NCI-H1417 treated with DMSO at 0.1 percent for 48 hours (cell line): ENCODE data around the gene MRPL49.

Source experiments
- DNase-seq: peaks from one replicate; lab custom pipeline; 2025; lab: John Stamatoyannopoulos, UW

Gene MRPL49

GRCh38 chr11:65121865-65122696 lies at the start of gene MRPL49, which contains the start of gene FAU:
MRPL49 (plus strand) TSS chr11:65122321; CDS start chr11:65122347, 26 bp downstream.
FAU (minus strand) TSS chr11:65122134; CDS start chr11:65121813, 321 bp downstream.
- DNase-seq: peak; percentile 96

DNA sequence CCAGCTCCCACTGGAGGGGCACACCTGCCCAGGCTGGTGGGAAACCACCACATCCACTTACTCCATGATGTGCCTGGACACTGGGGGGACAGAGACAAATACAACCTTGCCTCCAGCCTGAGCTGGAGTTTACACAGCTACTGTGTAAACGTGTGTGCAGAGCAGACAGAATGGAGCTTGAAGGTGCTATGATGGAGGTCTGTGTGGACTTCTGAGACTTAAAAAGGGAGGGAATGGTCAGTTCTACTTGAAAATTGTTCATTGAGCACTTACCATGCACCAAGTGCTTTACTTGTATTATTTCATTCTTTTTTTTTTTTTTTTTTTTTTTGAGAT lies 49.5 kb upstream of the MRPL49 start:
- no peak for DNase-seq

- DNase-seq: no peak
These were observed 44.7 kb upstream of the MRPL49 start for GRCh38 chr11:65077451-65077850.

GRCh38 chr11:65078151-65078550 lies 44.0 kb upstream of the MRPL49 start:
- DNase-seq: no peak

- DNase-seq: no peak
These were observed 43.3 kb upstream of the MRPL49 start for GRCh38 chr11:65078786-65079342.

DNA sequence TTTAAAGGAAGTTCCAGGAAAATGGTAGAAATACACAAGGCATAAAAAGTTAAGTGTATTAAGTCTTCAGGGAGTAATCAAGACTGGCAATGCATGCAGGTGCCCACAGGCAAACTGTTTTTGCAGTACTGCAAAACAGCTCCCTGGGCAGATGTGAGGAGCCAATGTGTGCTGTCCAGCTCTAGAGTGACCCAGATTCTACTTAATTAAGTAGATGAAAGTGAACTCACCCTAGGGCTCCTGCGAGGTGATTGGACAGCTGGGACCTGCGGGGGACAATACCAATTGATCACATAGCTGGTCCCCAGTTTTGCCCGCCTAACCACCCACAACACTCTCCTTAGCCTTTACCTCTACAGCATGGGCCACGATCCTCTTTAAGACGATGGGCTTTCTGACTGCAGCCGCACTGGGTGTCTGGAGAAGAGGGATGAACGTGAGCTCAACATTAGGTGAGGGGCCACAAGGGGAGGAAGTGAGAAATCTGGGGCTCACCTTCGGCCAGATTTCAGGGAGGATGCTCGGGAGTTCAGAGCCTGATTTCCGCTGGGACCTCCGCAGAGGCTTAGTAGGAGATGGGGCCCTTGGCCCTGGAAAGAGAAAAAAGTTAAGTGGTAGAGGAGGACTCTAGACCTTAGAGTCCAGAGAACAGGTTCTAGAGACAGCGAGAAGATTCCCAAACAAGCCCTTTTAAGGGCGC lies 38.8 kb upstream of the MRPL49 start:
- DNase-seq: no peak

DNA sequence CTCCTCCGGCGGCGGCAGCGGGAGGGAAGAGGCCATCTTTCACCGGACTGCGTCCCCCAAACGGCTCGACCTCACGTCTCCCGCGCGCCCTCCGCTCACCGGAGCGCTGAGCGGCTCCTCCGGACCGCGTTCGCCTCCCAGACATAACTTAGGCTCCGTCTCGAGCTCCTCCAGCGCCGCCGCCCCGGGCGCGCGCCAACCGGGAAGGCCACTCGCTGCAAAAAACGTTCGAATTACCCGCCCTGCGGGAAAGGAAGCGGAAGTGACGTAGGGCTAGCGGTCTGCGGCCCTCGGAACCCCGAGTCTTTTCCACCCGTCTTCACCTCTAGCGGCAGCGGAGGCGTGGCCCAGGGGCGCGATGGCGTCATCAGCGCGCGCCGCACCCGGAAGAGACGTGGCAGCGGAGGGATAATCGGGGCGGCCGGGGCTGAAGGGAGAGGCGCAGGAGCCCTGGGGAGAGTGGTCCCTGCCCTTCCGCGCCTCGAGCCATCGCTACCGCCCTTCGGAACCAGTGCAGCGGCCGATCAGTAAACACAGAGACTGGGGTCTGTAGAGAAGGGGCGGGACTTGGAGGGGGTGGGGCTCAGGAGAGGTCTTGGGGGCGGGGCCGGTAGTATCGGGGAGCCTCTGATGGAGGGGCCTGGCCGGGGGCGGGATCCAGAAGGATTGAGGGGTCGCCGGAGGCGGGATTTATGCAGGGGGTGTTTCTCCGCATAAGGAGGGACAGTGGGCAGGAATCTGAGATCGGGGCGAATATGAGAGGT lies 38.1 kb upstream of the MRPL49 start, which contains the start of the genes CDCA5 and ZFPL1:
Gene CDCA5, minus strand, starts transcription at position 207 of the 764 bp plus-strand sequence. Its CDS starts 62 bp downstream, at position 145.
Gene ZFPL1, plus strand, starts transcription at position 389 of the 764 bp plus-strand sequence. CDS start 477 bp downstream, outside the sequence.
- peak; percentile 82 for DNase-seq

GRCh38 chr11:65084598-65085375 lies 37.3 kb upstream of the MRPL49 start:
- DNase-seq: no peak

DNA sequence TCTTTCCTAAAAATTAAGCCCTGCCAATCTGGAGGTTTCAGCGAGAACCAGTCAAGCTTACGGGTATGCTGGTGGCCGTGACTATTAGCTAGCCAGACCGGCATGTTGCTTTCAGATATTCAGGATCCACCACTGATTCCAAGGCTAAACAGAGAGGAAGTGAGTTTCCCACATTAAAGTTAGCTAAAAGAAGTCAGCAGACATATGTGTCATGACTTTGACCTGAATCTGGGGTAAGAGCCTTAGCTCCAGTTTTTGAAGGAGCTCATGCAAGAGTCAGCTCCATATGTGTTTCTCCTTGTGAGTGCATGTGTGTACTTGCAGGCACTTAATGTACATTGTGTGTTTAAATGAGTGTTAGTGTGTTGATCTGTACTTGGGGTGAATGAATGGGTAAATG lies 36.7 kb upstream of the MRPL49 start:
- DNase-seq: no peak

- DNase-seq: no peak
These were observed 35.3 kb upstream of the MRPL49 start for GRCh38 chr11:65086809-65087208.

DNA sequence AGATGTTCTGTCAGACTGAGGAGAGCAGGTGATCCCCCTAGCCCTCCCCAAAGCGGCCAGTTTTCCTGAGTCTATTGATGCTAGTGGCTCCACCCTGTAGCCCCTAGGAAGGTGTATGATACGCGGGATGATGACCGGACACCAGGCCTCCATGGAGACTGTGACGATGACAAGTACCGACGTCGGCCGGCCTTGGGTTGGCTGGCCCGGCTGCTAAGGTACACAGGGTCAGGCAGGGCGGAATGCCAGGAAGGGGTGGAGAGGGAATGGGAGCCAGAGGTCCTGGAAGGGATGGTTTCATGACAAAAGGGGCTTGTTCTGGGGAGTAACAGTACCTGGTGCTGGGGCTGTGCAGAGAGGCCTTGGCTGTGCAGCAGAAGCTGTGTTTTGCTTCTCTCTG lies 34.9 kb upstream of the MRPL49 start:
- DNase-seq: no peak

DNA sequence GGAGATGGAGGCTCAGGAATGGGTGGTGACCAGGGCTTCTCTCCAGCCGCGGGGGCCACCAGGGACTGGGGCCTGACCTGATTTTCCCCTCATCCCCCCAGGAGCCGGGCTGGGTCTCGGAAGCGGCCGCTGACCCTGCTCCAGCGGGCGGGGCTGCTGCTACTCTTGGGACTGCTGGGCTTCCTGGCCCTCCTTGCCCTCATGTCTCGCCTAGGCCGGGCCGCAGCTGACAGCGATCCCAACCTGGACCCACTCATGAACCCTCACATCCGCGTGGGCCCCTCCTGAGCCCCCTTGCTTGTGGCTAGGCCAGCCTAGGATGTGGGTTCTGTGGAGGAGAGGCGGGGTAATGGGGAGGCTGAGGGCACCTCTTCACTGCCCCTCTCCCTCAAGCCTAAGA lies 34.3 kb upstream of the MRPL49 start:
- DNase-seq: no peak

DNA sequence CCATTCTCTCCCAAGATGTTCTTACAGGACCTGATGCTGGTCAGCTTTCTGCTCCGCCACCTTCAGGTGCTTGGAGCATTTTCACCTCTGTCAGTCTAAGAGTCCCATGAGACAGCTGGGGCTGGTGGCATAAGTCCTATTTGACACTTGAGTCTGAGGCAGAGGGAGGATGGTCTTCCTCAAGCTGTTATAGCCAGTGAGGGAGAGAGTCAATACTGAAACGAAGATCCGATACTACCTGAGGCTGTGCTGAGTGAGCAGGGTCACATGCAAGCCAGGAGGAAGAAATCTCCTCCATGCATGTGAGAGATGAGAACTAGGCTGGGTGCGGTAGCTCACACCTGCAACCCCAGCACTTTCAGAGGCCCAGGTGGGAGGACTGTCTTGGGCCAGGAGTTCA lies 32.5 kb upstream of the MRPL49 start:
- no peak for DNase-seq

DNA sequence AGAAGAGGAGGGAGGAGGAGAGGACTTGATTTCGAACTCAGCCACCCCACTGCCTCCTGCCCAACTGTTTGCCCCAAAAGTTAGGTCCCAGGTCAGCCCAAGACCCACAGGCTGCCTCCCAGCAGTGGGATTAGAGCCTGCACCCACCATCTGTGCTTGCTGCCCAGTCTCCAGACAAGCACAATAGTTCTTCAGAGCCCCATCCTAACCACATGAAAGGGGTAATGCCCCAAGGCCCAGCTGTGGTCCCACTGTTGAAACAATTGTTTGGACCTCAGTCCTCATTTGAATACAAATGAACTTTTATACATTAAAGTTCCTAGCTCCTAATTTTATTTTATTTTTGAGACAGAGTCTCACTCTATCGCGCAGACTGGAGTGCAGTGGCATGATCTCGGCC lies 31.5 kb upstream of the MRPL49 start:
- DNase-seq: no peak

DNA sequence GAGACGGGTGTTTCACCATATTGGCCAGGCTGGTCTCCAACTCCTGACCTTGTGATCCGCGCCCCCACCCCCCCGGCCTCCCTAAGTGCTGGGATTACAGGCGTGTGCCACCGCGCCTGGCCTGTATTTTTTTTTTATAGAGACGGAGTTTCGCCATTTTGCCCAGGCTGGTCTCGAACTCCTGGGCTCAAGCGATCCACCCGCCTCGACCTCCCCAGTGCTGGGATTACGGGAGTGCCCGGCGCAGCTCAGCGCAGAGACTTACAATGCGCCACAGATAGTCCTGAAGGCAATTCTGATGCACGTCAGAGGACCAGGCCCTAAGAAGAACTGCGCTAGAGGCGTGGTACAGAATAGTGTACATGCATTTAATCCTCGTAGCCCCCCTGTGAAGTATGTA lies 26.7 kb upstream of the MRPL49 start:
- no peak for DNase-seq

DNA sequence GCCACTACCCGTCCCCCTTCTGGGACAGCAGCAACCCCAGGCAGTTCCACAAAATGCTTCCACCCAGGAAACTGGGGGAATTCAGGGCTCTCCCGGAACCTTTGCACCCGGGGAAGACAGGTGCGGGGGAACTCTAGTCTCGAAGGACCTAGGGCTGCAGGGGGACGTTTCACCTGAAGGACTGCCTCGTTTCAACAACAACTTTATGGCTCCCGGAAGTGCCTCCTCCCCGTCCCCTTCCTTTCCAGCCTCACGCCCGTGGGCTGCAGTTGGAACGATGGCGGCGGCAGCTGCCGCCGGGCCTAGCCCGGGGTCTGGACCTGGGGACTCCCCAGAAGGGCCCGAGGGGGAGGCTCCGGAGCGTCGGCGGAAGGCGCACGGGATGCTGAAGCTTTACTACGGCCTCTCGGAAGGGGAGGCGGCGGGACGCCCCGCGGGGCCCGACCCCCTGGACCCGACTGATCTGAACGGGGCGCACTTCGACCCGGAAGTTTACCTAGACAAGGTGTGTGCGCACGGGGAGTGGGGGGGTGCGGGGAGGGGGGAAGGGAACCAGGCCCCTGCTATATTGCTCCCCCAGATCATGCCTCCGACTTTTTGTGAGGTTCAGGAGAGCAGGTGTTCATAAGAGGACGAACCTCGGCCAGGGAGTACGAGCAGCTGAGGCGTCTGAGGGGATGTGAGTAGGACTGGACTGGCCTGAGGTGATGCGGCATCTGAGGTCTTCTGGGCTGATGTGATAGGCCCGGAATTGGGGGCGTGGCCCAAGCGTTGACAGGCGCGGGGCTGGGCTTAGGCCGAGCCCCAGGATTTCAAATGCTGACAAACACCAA lies 25.9 kb upstream of the MRPL49 start, which contains the start of gene VPS51:
Gene VPS51, plus strand, starts transcription at position 241 of the 833 bp plus-strand sequence. Its CDS starts 37 bp downstream, at position 278.
- peak; percentile 47 for DNase-seq

- DNase-seq: no peak
These were observed 25.2 kb upstream of the MRPL49 start for GRCh38 chr11:65096926-65097325.

DNA sequence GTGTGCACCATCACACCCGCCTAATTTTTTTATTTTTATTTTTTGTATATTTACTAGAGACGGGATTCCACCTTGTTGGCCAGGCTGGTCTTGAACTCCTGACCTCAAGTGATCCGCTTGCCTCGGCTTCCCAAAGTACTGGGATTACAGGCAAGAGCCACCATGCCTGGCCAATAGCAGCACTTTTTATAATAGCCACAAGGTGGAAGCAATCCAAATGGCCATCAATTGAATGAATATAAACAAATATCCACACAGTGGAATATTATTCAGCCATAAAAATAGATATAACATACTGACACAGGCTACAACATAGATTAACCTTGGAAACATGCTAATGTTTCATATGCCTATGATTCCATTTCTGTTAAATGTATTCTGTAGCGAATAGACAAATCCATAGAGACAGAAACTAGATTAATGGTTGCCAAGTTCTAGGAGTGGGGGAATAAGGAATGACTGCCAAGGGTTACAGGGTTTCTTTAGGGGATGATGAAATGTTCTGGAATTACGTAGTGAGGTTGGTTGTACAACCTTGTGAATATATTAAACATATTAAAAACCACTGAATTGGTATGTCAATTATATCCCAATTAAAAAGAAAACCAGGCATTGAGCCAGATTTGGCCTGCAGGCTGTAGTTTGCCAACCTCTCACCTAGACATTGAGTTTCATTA lies 21.3 kb upstream of the MRPL49 start:
- DNase-seq: no peak
